ENCODE measurements around the gene GREB1. TPM values are rescaled to one million over a fixed set of nuclear protein-coding genes. Genes with fewer than 3 reads are reported as not detected.

Gene GREB1
- total and polyA plus RNA-seq, 2 of the 13 experiments (the other 11 are each of a cell fraction or from before 2014, with no cell fraction given) = 31.3 to 61.2 TPM

DNA sequence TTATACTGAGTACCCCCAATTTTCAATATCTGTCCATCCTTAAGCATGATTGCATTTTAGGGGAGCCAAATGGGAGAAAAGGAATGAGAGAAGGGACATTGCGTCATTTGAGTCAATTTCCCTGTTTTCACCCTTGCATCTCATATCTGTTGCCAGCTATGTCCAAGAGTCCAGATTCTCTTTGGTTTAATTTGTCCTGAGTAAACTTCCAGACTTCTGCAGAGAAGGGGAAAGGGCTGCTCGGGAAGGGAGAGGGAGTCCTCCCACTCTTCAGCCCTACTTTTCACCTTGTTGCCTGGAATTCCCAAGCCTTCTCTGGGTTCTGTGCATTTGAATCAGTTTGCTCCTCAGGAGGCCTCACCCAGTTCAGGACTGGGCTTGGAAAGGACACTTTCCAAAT, 16.5 kb downstream of the GREB1 start (continued):
- TF ChIP-seq, protein P1, sequence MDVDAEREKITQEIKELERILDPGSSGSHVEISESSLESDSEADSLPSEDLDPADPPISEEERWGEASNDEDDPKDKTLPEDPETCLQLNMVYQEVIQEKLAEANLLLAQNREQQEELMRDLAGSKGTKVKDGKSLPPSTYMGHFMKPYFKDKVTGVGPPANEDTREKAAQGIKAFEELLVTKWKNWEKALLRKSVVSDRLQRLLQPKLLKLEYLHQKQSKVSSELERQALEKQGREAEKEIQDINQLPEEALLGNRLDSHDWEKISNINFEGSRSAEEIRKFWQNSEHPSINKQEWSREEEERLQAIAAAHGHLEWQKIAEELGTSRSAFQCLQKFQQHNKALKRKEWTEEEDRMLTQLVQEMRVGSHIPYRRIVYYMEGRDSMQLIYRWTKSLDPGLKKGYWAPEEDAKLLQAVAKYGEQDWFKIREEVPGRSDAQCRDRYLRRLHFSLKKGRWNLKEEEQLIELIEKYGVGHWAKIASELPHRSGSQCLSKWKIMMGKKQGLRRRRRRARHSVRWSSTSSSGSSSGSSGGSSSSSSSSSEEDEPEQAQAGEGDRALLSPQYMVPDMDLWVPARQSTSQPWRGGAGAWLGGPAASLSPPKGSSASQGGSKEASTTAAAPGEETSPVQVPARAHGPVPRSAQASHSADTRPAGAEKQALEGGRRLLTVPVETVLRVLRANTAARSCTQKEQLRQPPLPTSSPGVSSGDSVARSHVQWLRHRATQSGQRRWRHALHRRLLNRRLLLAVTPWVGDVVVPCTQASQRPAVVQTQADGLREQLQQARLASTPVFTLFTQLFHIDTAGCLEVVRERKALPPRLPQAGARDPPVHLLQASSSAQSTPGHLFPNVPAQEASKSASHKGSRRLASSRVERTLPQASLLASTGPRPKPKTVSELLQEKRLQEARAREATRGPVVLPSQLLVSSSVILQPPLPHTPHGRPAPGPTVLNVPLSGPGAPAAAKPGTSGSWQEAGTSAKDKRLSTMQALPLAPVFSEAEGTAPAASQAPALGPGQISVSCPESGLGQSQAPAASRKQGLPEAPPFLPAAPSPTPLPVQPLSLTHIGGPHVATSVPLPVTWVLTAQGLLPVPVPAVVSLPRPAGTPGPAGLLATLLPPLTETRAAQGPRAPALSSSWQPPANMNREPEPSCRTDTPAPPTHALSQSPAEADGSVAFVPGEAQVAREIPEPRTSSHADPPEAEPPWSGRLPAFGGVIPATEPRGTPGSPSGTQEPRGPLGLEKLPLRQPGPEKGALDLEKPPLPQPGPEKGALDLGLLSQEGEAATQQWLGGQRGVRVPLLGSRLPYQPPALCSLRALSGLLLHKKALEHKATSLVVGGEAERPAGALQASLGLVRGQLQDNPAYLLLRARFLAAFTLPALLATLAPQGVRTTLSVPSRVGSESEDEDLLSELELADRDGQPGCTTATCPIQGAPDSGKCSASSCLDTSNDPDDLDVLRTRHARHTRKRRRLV (CRISPR knock-in tag; IDR thresholded peaks at IDR 0.05) = no peak
- TF ChIP-seq POLR2AphosphoS5 (IDR thresholded peaks at IDR 0.05; ENCODE audit: low read depth, low read length) = no peak
- TF ChIP-seq SOX5 (CRISPR knock-in tag; IDR thresholded peaks at IDR 0.05; ENCODE audit: borderline replicate concordance) = 0 out of 2 replicates have a peak, but pooled peaks have one; percentile 26
- no peak for TF ChIP-seq NAIF1 (CRISPR knock-in tag; IDR thresholded peaks at IDR 0.05; ENCODE audit: borderline replicate concordance)
- TF ChIP-seq PPARG (CRISPR knock-in tag; conservative IDR thresholded peaks at IDR 0.05) = peak; percentile 38; the same call in 1 of the 2 replicates
- TF ChIP-seq ZNF143 (CRISPR knock-in tag; IDR thresholded peaks at IDR 0.05) = no peak
- peak; percentile 61; the same call in 1 of the 2 replicates for TF ChIP-seq FOXJ3 (CRISPR knock-in tag; IDR thresholded peaks at IDR 0.05; ENCODE audit: borderline replicate concordance)
- TF ChIP-seq, protein P2, sequence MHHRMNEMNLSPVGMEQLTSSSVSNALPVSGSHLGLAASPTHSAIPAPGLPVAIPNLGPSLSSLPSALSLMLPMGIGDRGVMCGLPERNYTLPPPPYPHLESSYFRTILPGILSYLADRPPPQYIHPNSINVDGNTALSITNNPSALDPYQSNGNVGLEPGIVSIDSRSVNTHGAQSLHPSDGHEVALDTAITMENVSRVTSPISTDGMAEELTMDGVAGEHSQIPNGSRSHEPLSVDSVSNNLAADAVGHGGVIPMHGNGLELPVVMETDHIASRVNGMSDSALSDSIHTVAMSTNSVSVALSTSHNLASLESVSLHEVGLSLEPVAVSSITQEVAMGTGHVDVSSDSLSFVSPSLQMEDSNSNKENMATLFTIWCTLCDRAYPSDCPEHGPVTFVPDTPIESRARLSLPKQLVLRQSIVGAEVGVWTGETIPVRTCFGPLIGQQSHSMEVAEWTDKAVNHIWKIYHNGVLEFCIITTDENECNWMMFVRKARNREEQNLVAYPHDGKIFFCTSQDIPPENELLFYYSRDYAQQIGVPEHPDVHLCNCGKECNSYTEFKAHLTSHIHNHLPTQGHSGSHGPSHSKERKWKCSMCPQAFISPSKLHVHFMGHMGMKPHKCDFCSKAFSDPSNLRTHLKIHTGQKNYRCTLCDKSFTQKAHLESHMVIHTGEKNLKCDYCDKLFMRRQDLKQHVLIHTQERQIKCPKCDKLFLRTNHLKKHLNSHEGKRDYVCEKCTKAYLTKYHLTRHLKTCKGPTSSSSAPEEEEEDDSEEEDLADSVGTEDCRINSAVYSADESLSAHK (CRISPR knock-in tag; IDR thresholded peaks at IDR 0.05; ENCODE audit: borderline replicate concordance) = no peak
- no peak for TF ChIP-seq ZNF10 (CRISPR knock-in tag; IDR thresholded peaks at IDR 0.05; ENCODE audit: borderline replicate concordance, low read depth)
- TF ChIP-seq MYNN (CRISPR knock-in tag; IDR thresholded peaks at IDR 0.05; ENCODE audit: low read depth) = no peak
- peak; percentile 39; the same call in 1 of the 2 replicates for TF ChIP-seq ATF7 (IDR thresholded peaks at IDR 0.05)
- TF ChIP-seq ATF7 (CRISPR knock-in tag; IDR thresholded peaks at IDR 0.05) = no peak
- TF ChIP-seq KLF13 (CRISPR knock-in tag; IDR thresholded peaks at IDR 0.05) = no peak
- no peak for TF ChIP-seq ETV5 (CRISPR knock-in tag; IDR thresholded peaks at IDR 0.05; ENCODE audit: borderline replicate concordance)
- TF ChIP-seq, protein P3, sequence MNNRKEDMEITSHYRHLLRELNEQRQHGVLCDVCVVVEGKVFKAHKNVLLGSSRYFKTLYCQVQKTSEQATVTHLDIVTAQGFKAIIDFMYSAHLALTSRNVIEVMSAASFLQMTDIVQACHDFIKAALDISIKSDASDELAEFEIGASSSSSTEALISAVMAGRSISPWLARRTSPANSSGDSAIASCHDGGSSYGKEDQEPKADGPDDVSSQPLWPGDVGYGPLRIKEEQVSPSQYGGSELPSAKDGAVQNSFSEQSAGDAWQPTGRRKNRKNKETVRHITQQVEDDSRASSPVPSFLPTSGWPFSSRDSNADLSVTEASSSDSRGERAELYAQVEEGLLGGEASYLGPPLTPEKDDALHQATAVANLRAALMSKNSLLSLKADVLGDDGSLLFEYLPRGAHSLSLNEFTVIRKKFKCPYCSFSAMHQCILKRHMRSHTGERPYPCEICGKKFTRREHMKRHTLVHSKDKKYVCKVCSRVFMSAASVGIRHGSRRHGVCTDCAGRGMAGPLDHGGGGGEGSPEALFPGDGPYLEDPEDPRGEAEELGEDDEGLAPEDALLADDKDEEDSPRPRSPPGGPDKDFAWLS (CRISPR knock-in tag; IDR thresholded peaks at IDR 0.05; ENCODE audit: borderline replicate concordance) = no peak
- TF ChIP-seq, protein P4, sequence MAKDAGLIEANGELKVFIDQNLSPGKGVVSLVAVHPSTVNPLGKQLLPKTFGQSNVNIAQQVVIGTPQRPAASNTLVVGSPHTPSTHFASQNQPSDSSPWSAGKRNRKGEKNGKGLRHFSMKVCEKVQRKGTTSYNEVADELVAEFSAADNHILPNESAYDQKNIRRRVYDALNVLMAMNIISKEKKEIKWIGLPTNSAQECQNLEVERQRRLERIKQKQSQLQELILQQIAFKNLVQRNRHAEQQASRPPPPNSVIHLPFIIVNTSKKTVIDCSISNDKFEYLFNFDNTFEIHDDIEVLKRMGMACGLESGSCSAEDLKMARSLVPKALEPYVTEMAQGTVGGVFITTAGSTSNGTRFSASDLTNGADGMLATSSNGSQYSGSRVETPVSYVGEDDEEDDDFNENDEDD (CRISPR knock-in tag; IDR thresholded peaks at IDR 0.05; ENCODE audit: borderline replicate concordance) = no peak
- TF ChIP-seq ZC3H13 (CRISPR knock-in tag; IDR thresholded peaks at IDR 0.05) = no peak
- TF ChIP-seq RXRB (CRISPR knock-in tag; IDR thresholded peaks at IDR 0.05; ENCODE audit: borderline replicate concordance) = peak; percentile 30; the same call in 1 of the 2 replicates
- 0 out of 2 replicates have a peak, but pooled peaks have one; percentile 4 for TF ChIP-seq ZNF644 (CRISPR knock-in tag; IDR thresholded peaks at IDR 0.05; ENCODE audit: low read depth)
- no peak for TF ChIP-seq RORA (CRISPR knock-in tag; IDR thresholded peaks at IDR 0.05)
- TF ChIP-seq, protein P5, sequence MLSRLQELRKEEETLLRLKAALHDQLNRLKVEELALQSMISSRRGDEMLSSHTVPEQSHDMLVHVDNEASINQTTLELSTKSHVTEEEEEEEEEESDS (CRISPR knock-in tag; IDR thresholded peaks at IDR 0.05; ENCODE audit: borderline replicate concordance) = no peak

Data from HepG2 (cell line).